Esophagus squamous epithelium (tissue), 5 donors: Measurements from ENCODE around the gene ZNF490. TPM values are rescaled to one million over a fixed set of nuclear protein-coding genes. Genes with fewer than 3 reads are reported as not detected.
"Not testable (repeated sequence)": the region's sequence is repeated elsewhere in the genome, so short reads cannot be mapped to it uniquely, and the experiment has no call there.

Experiments used
- DNase-seq: peaks from one replicate; lab custom pipeline; 2025; lab: John Stamatoyannopoulos, UW
- H3K27ac ChIP-seq, 4 donors: fragments of 200-600 bp; sonication (generic); one replicate each; pipeline ENCODE4 v1.5.1; 2016 to 2019; ENCODE audit warnings: mild to moderate bottlenecking in 1 of 4
- H3K27me3 ChIP-seq, 4 donors: fragments of 200-600 bp; sonication (generic); 1 replicate in 3 of 4; 2 replicates in 1 of 4; pipeline versions ENCODE4 v1.5.1 to v1.6.0; 2017 to 2021; ENCODE audit warnings: antibody characterized with exemption in 1 of 4
- H3K36me3 ChIP-seq, 3 donors: fragments of 200-600 bp; sonication (generic); one replicate each; pipeline ENCODE4 v1.5.1; 2016 to 2019
- H3K4me1 ChIP-seq, 3 donors: fragments of 200-600 bp; sonication (generic); one replicate each; pipeline ENCODE4 v1.5.1; 2017 to 2019
- H3K4me3 ChIP-seq, 4 donors: fragments of 200-600 bp; sonication (generic); 1 replicate in 3 of 4; 2 replicates in 1 of 4; pipeline ENCODE4 v1.5.1; 2016 to 2019; ENCODE audit warnings: mild to moderate bottlenecking in 2 of 4, moderate library complexity in 1 of 4
- H3K9me3 ChIP-seq, 3 donors: fragments of 200-600 bp; sonication (generic); one replicate each; pipeline ENCODE4 v1.5.1; 2016 to 2019
- CTCF ChIP-seq, 6 experiments: fragments of 450-650 bp in 4 of 6; fragments of 200-600 bp in 2 of 6; sonication (generic) in 2 of 6; IDR thresholded peaks; one replicate each; pipeline ENCODE4 v1.5.1; 2016 to 2019; ENCODE audit warnings: antibody characterized with exemption in 6 of 6, mild to moderate bottlenecking in 4 of 6, moderate library complexity in 4 of 6
- POLR2A ChIP-seq, 4 donors: fragments of 450-650 bp; IDR thresholded peaks; one replicate each; pipeline ENCODE4 v1.6.1; 2017; ENCODE audit warnings: antibody characterized with exemption in 4 of 4, mild to moderate bottlenecking in 4 of 4, moderate library complexity in 3 of 4
- WGBS, 2 donors: methylation state at CpG; one replicate each; pipeline ENCODE4 v1.1.5; 2018; 5-methylcytosine and 5-hydroxymethylcytosine counted together
- intact Hi-C: fragments of 100-400 bp; cut with DNase I; formaldehyde crosslinking; loops from one replicate; pipeline ENCODE4 v1.15.0; 2022
- total RNA-seq, 4 donors: library from RNA; depleted of rRNA; stranded (reverse); fragments of >200 nt; gene quantifications; one replicate each; pipeline ENCODE4 v1.1.0, GENCODE V29; 2016
- donor health status: DM: yes; HTN: yes; CAD: no.

The ZNF490 gene
- total RNA-seq, 4 donors from 2014 or later = 2.5 to 6.7 (median 4.2) TPM

- Histone ChIP-seq H3K4me3 (no peak overlapping the region), H3K4me1 (peaks cover 11 to 15% (median 12%) of the 10 kb centered on the region in 3 donors), H3K9me3 (no peaks in the 10 kb centered on the region), H3K36me3 (peaks cover 0 to 6% (median 0%) of the 10 kb centered on the region in 3 donors), H3K27me3 (no peaks in the 10 kb centered on the region), H3K27ac (no peak overlapping the region)
- WGBS, 2 donors = 75 to 92% methylated on average over 8 of the region's 10 CpGs
- no peak for DNase-seq
- TF ChIP-seq CTCF (IDR thresholded peaks at IDR 0.05) (no peak), POLR2A (IDR thresholded peaks at IDR 0.05) (no peak)
- intact Hi-C loops = no loop called here
Measured at GRCh38 chr19:12646551-12646950, 35.9 kb upstream of the ZNF490 start.

- H3K27ac ChIP-seq, DNase-seq, H3K27me3 ChIP-seq, H3K9me3 ChIP-seq, H3K36me3 ChIP-seq, intact Hi-C loops, H3K4me3 ChIP-seq: not testable (repeated sequence)
- H3K4me1 ChIP-seq = peaks cover 21 to 28% (median 21%) of the 10 kb centered on the region in 3 donors
- 92 to 97% methylated on average over 7 to 14 of the region's 14 CpGs for WGBS, 2 donors
Measured at GRCh38 chr19:12643716-12644115, 33.1 kb upstream of the ZNF490 start.

GRCh38 chr19:12642506-12642905 lies 31.9 kb upstream of the ZNF490 start:
- Histone ChIP-seq H3K4me3 (no peak overlapping the region), H3K36me3 (no peaks in the 10 kb centered on the region), H3K4me1 (peaks cover 11 to 16% (median 13%) of the 10 kb centered on the region in 3 donors), H3K27ac (no peak overlapping the region), H3K27me3 (no peaks in the 10 kb centered on the region), H3K9me3 (no peaks in the 10 kb centered on the region)
- TF ChIP-seq POLR2A (IDR thresholded peaks at IDR 0.05) (no peak), CTCF (IDR thresholded peaks at IDR 0.05) (no peak)
- WGBS, 2 donors = 92 to 95% methylated on average over 12 to 17 of the region's 26 CpGs
- intact Hi-C loops = no loop called here
- no peak for DNase-seq

- intact Hi-C loops = no loop called here
- DNase-seq = no peak
Measured at GRCh38 chr19:12641456-12641855, 30.8 kb upstream of the ZNF490 start.

GRCh38 chr19:12639901-12640613 lies 29.4 kb upstream of the ZNF490 start:
- H3K4me3 ChIP-seq = peak overlapping the region in 3 of 4 donors; percentile 27 to 62 (median 30)
- intact Hi-C loops = no loop called here
- peak overlapping the region in 1 of 4 donors; percentile 14 for H3K27ac ChIP-seq
- 4 to 36% methylated on average over 4 to 14 of the region's 39 CpGs for WGBS, 2 donors
- DNase-seq = peak; percentile 27
- TF ChIP-seq CTCF (IDR thresholded peaks at IDR 0.05) = peak; percentile 50 to 73 (median 64)
- no peak for TF ChIP-seq POLR2A (IDR thresholded peaks at IDR 0.05)
- no peaks in the 10 kb centered on the region for H3K36me3 ChIP-seq
- peaks cover 9 to 13% (median 10%) of the 10 kb centered on the region in 3 donors for H3K4me1 ChIP-seq
- no peaks in the 10 kb centered on the region for H3K9me3 ChIP-seq
- H3K27me3 ChIP-seq = no peaks in the 10 kb centered on the region

More at GRCh38 chr19:12641456-12641855, 30.8 kb upstream of the ZNF490 start:
- no peak overlapping the region for H3K4me3 ChIP-seq
- H3K4me1 ChIP-seq = peaks cover 9 to 13% (median 10%) of the 10 kb centered on the region in 3 donors
- no peak overlapping the region for H3K27ac ChIP-seq
- H3K27me3 ChIP-seq = no peaks in the 10 kb centered on the region
- H3K36me3 ChIP-seq = no peaks in the 10 kb centered on the region
- no peak for TF ChIP-seq CTCF (IDR thresholded peaks at IDR 0.05)
- no peak for TF ChIP-seq POLR2A (IDR thresholded peaks at IDR 0.05)
- H3K9me3 ChIP-seq = no peaks in the 10 kb centered on the region
- 55 to 69% methylated on average over 7 to 11 of the region's 13 CpGs for WGBS, 2 donors
